ENCODE data around the gene OPRM1.

- TF ChIP-seq, protein P1, sequence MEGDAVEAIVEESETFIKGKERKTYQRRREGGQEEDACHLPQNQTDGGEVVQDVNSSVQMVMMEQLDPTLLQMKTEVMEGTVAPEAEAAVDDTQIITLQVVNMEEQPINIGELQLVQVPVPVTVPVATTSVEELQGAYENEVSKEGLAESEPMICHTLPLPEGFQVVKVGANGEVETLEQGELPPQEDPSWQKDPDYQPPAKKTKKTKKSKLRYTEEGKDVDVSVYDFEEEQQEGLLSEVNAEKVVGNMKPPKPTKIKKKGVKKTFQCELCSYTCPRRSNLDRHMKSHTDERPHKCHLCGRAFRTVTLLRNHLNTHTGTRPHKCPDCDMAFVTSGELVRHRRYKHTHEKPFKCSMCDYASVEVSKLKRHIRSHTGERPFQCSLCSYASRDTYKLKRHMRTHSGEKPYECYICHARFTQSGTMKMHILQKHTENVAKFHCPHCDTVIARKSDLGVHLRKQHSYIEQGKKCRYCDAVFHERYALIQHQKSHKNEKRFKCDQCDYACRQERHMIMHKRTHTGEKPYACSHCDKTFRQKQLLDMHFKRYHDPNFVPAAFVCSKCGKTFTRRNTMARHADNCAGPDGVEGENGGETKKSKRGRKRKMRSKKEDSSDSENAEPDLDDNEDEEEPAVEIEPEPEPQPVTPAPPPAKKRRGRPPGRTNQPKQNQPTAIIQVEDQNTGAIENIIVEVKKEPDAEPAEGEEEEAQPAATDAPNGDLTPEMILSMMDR (IDR thresholded peaks at IDR 0.05) = no peak
- no peak for TF ChIP-seq EP300 (IDR thresholded peaks at IDR 0.05)
Measured at GRCh38 chr6:154228521-154228905, 189.5 kb downstream of the OPRM1 start.

All from ovary (tissue), 3 donors.